ENCODE results near the gene KCNAB2. TPM values are rescaled to one million over a fixed set of nuclear protein-coding genes. Genes with fewer than 3 reads are reported as not detected.
A peak's percentile ranks its signal among the peaks of the same experiment; 100 is the strongest.

The KCNAB2 gene
- total RNA-seq, 1 experiment from 2014 or later = 10.3 TPM

DNA sequence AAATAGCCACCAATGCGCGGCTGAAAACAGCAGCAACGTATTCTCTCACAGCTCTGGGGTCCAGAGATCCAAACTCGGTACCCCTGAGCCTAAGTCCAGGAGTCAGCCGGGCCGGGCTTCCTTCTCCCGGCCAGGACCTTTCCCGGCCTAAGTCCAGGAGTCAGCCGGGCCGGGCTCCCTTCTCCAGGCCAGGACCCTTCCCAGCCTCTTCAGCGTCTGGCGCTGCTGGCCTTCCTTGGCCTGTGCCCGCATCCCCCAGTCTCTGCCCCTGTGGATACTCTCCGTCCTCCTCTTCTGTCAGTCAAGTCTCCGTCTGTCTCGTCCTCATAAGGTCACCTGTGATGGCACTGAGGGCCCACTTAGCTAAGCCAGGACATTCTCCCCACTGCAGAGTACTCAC is 32.2 kb downstream of the KCNAB2 start:
- Mint-ChIP-seq H3K4me3 (no peak overlapping the region), H3K36me3 (no peaks in the 10 kb centered on the region), H3K27me3 (ENCODE audit: low read depth) (no peaks in the 10 kb centered on the region), H3K9me3 (no peaks in the 10 kb centered on the region), H3K27ac (peak overlapping the region; percentile 82; the same call in 1 of the 2 replicates), H3K4me1 (0 out of 2 replicates have a peak, but pooled peaks cover 3% of the 10 kb centered on the region)
- POLR2A ChIA-PET = no interaction called here
- CTCF ChIA-PET = interaction anchor here (0.8 to 1.6 kb wide), 4 partner anchors 25 to 127 kb away, joined by 3 to 9 read pairs (median 4); no protein-coding TSS in a partner anchor
- ATAC-seq (no peak), DNase-seq (ENCODE audit: low spot score) (no peak)
- TF ChIP-seq, protein P1, sequence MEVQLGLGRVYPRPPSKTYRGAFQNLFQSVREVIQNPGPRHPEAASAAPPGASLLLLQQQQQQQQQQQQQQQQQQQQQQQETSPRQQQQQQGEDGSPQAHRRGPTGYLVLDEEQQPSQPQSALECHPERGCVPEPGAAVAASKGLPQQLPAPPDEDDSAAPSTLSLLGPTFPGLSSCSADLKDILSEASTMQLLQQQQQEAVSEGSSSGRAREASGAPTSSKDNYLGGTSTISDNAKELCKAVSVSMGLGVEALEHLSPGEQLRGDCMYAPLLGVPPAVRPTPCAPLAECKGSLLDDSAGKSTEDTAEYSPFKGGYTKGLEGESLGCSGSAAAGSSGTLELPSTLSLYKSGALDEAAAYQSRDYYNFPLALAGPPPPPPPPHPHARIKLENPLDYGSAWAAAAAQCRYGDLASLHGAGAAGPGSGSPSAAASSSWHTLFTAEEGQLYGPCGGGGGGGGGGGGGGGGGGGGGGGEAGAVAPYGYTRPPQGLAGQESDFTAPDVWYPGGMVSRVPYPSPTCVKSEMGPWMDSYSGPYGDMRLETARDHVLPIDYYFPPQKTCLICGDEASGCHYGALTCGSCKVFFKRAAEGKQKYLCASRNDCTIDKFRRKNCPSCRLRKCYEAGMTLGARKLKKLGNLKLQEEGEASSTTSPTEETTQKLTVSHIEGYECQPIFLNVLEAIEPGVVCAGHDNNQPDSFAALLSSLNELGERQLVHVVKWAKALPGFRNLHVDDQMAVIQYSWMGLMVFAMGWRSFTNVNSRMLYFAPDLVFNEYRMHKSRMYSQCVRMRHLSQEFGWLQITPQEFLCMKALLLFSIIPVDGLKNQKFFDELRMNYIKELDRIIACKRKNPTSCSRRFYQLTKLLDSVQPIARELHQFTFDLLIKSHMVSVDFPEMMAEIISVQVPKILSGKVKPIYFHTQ (CRISPR knock-in tag; IDR thresholded peaks at IDR 0.05) = no peak
- TF ChIP-seq PRDM15 (CRISPR knock-in tag; IDR thresholded peaks at IDR 0.05) = no peak
- TF ChIP-seq GTF2I (CRISPR knock-in tag; conservative IDR thresholded peaks at IDR 0.05) = no peak
- TF ChIP-seq, protein P2, sequence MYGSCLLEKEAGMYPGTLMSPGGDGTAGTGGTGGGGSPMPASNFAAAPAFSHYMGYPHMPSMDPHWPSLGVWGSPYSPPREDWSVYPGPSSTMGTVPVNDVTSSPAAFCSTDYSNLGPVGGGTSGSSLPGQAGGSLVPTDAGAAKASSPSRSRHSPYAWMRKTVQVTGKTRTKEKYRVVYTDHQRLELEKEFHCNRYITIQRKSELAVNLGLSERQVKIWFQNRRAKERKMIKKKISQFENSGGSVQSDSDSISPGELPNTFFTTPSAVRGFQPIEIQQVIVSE (CRISPR knock-in tag; IDR thresholded peaks at IDR 0.05; ENCODE audit: borderline replicate concordance) = no peak
- TF ChIP-seq TEAD4 (CRISPR knock-in tag; IDR thresholded peaks at IDR 0.05) = no peak
- TF ChIP-seq, protein P3, sequence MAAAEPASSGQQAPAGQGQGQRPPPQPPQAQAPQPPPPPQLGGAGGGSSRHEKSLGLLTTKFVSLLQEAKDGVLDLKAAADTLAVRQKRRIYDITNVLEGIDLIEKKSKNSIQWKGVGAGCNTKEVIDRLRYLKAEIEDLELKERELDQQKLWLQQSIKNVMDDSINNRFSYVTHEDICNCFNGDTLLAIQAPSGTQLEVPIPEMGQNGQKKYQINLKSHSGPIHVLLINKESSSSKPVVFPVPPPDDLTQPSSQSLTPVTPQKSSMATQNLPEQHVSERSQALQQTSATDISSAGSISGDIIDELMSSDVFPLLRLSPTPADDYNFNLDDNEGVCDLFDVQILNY (CRISPR knock-in tag; IDR thresholded peaks at IDR 0.05) = no peak
- no peak for TF ChIP-seq ZSCAN18 (CRISPR knock-in tag; IDR thresholded peaks at IDR 0.05)
- TF ChIP-seq ZNF671 (CRISPR knock-in tag; IDR thresholded peaks at IDR 0.05) = no peak

DNA sequence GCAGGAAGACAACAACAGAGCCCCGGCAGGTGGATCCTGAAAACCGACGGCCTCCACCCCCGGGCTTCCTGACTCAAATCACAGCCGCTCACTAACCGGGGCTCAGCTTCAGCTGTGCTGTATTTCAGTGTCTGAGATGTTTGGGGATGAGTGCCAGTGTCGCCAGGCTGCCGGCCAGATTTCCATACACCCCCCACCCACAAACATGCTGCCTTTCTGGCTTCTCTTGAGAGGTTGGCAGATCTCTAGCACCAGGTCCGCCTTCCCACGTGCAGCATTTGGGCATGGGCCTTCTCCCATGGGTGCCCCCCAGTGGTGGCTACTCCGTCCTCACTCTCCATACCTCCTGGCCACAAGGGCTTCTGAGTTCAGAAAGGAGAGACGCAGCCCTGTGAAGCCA is 34.8 kb downstream of the KCNAB2 start:
- POLR2A ChIA-PET = no interaction called here

More for the DNA sequence above, 34.8 kb downstream of the KCNAB2 start:
- TF ChIP-seq ZNF423 (CRISPR knock-in tag; IDR thresholded peaks at IDR 0.05) = 0 out of 2 replicates have a peak, but pooled peaks have one; percentile 21
- no peak for TF ChIP-seq E2F1 (CRISPR knock-in tag; IDR thresholded peaks at IDR 0.05)
- H3K4me1 Mint-ChIP-seq = peaks cover 5% of the 10 kb centered on the region; the same call in 1 of the 2 replicates
- no peaks in the 10 kb centered on the region for H3K9me3 Mint-ChIP-seq
- no peak overlapping the region for H3K4me3 Mint-ChIP-seq
- no peak overlapping the region for H3K27ac Mint-ChIP-seq
- CTCF ChIA-PET = interaction anchor here (0.5 to 3.0 kb wide), 3 partner anchors 28 to 61 kb away, joined by 3 to 13 read pairs (median 4); no protein-coding TSS in a partner anchor
- H3K27me3 Mint-ChIP-seq (ENCODE audit: low read depth) = no peaks in the 10 kb centered on the region
- DNase-seq (ENCODE audit: low spot score) (no peak), ATAC-seq (no peak)
- no peaks in the 10 kb centered on the region for H3K36me3 Mint-ChIP-seq

All from WTC11 (cell line).